SK-N-SH treated with all-trans-retinoic acid at 6 μM for 48 hours (cell line): ENCODE measurements around the gene STRA6.

Experiments used
- ATAC-seq: fragments of 200-7000 bp; cut with Tn5 transposase; 3 replicates; pipeline ENCODE4 v1.9.1; 2020; ENCODE audit warnings: mild to moderate bottlenecking, moderate library complexity
- ARNTL ChIP-seq: fragments of 450-650 bp; formaldehyde crosslinking; IDR thresholded peaks from 2 replicates; pipeline ENCODE4 v1.5.0; 2020; ENCODE audit warnings: low read depth, mild to moderate bottlenecking, moderate library complexity, borderline replicate concordance
- CSDC2 ChIP-seq: fragments of 250-450 bp; sonication (Bioruptor Pico); IDR thresholded peaks from 2 replicates; pipeline ENCODE4 v1.5.0; 2020; ENCODE audit warnings: mild to moderate bottlenecking, moderate library complexity
- ESRRG ChIP-seq: fragments of 250-450 bp; sonication (Bioruptor Pico); IDR thresholded peaks from 2 replicates; pipeline ENCODE4 v1.6.1; 2021; ENCODE audit warnings: mild to moderate bottlenecking
- SNAI2 ChIP-seq: fragments of 250-450 bp; sonication (Bioruptor Pico); IDR thresholded peaks from 2 replicates; pipeline ENCODE4 v1.5.0; 2020; ENCODE audit warnings: mild to moderate bottlenecking, moderate library complexity
- TOX ChIP-seq: fragments of 250-450 bp; sonication (Bioruptor Pico); IDR thresholded peaks from 2 replicates; pipeline ENCODE4 v1.8.0; 2021; ENCODE audit warnings: mild to moderate bottlenecking, moderate library complexity, borderline replicate concordance
- ZFP30 ChIP-seq: fragments of 450-650 bp; formaldehyde crosslinking; IDR thresholded peaks from 2 replicates; pipeline ENCODE4 v1.5.0; 2022; ENCODE audit warnings: mild to moderate bottlenecking, moderate library complexity
- ZNF565 ChIP-seq: fragments of 450-650 bp; formaldehyde crosslinking; conservative IDR thresholded peaks from 2 replicates; pipeline ENCODE4 v1.5.0; 2020; ENCODE audit warnings: low read depth, mild to moderate bottlenecking, moderate library complexity

STRA6 gene

DNA sequence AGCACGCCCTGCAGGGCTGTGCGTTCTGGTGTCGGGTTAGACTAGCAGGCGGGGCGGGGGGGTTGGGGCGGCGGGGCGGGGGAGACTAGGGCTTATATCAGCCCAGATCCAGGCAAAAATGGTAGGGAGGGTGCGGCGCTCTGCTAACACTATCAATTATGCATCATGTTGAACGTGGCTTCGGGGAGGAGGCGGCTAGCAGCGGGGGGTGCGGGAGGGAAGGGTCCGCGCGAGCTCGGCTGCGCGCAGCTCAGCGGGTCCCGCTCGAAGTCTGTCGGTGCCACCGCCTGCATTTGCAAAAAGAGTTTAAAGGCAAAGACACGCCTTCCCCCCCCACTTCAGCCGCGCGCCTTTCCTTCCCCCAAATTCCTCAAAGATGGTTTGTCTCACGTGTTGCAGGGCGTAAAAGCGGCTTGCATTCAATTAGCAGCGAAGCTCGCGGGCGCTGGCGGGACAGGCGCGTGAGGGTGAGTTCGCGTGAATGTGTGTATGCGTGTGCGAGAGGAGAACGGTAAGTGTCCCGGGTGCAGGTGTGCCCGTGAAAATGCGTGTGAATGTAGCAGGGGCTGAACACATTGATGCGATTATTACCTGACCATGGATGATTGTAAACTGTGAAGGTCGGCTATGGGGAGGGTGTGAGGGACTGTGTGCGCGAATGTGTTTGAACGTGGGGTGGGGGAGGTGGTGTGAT, 72.3 kb downstream of the STRA6 start, which contains the start of gene ISLR2 (continued):
- TF ChIP-seq ZNF565 (CRISPR knock-in tag) (no peak), CSDC2 (CRISPR knock-in tag) (no peak), ARNTL (CRISPR knock-in tag) (no peak)

DNA sequence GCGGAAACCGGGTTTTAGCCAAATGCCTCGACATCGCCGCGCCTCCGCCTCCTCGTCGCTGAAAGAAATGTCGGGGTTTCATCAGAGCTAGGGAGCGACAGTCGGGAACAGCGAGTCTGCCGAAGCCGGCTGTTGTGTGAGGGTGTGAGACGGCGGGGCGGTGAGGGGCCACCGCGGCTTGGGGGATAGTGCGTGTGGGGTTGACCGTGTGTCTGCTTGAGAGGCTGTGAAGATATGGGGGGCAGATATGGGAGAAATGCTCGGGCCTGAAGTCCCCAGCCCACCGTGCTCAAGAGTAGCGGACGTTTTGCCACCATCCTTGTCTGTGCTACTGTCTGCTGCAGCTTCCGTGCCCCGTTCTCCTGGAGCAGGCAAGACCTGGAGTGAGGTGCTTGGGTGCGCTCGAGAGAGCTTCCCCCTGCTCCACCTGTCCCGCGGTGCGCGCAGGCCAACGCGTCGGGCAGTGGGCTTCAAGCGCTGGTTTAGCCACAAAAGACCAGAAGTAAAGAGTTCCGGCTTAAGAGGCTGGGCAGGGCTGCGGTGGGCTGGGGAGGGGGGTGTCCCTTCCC, 72.9 kb downstream of the STRA6 start:
- peak; percentile 7; the same call in 2 of the 3 replicates for ATAC-seq
- TF ChIP-seq SNAI2 (CRISPR knock-in tag) = no peak
- TF ChIP-seq ESRRG (CRISPR knock-in tag) = no peak
- no peak for TF ChIP-seq ZFP30
- TF ChIP-seq TOX (CRISPR knock-in tag) = no peak
- TF ChIP-seq, all 23 proteins: peak for 0
